Prostate gland (tissue), 2 donors: ENCODE results near the gene SYMPK.
A peak's percentile ranks its signal among the peaks of the same experiment; 100 is the strongest.

ENCODE experiments used
- CTCF ChIP-seq, 4 experiments: fragments of 200-600 bp in 2 of 4; fragments of 450-650 bp in 2 of 4; sonication (generic) in 2 of 4; IDR thresholded peaks; 1 replicate in 3 of 4; 2 replicates in 1 of 4; pipeline ENCODE4 v1.5.1; 2016 to 2019; ENCODE audit warnings: antibody characterized with exemption in 4 of 4, mild to moderate bottlenecking in 2 of 4, moderate library complexity in 2 of 4
- POLR2A ChIP-seq: fragments of 450-650 bp; IDR thresholded peaks from one replicate; pipeline ENCODE4 v1.6.1; 2016; ENCODE audit warnings: antibody characterized with exemption, mild to moderate bottlenecking
- POLR2AphosphoS5 ChIP-seq: sonication (generic); formaldehyde crosslinking; IDR thresholded peaks from one replicate; pipeline ENCODE4 v1.6.1; 2017; ENCODE audit warnings: antibody characterized with exemption

GRCh38 chr19:45770192-45771101 lies 92.5 kb downstream of the SYMPK start:
- peak; percentile 95 to 98 (median 96) for TF ChIP-seq CTCF (IDR thresholded peaks at IDR 0.05)
- TF ChIP-seq POLR2A, result peak; percentile 68
- TF ChIP-seq POLR2AphosphoS5, result peak; percentile 90
